NCI-H2196 treated with DMSO at 0.1 percent for 48 hours (cell line): ENCODE data around the gene POU5F1.
A peak's percentile ranks its signal among the peaks of the same experiment; 100 is the strongest.

ENCODE experiments used
- DNase-seq: peaks from one replicate; lab custom pipeline; 2025; ENCODE audit not compliant: unreplicated experiment; lab: John Stamatoyannopoulos, UW

The POU5F1 gene

DNA sequence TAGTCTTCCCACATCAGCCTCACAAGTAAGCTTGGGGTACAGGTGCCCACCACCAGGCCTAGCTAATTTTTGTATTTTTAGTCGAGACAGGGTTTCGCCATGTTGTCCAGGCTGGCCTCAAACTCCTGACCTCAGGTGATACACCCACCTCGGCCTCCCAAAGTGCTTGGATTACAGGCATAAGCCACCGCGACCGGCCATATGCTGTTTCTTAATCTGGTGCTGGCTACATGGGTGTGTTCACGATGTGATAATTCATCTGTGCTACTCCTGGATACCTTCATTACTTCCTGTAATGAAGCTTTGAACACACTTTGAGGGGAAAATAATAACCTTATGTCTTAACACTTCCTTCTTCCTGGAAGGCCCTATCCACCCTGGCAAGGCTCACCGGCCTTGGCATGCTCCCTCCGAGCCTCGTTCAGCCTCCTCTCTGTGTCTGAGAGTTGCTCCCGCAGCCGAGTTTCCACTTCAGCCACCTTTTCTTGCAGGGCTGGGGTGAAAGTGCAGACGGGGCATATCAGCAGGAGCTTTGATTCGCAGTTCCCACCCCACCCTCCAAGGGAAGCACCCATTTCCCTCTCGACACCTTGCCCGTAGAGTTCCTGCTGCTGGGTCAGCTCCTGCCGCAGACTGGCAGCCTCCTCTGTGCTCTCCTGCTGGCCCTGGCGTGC lies 26.0 kb downstream of the POU5F1 start:
- no peak for DNase-seq

GRCh38 chr6:31143148-31143547 lies 27.3 kb downstream of the POU5F1 start:
- no peak for DNase-seq

DNA sequence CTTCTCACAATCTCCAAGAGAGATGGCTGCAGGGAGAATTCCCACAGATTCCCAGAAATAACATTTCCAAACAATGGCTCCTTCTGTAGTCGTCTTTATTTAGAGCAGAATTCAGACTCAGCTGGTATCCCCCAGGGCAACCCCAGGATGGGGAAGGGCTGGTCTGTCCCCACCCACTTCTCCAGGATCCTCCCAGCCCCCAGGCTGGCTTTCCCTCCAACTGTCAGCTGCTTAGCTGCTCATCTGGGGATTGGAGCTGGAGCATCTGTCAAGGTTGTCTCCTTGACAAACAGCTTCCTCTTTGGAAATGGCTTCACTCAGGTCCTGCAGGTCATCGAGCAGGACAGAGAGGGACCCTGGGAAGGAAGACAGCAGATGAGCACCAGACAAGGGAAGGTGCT lies 28.1 kb downstream of the POU5F1 start:
- DNase-seq: no peak

DNA sequence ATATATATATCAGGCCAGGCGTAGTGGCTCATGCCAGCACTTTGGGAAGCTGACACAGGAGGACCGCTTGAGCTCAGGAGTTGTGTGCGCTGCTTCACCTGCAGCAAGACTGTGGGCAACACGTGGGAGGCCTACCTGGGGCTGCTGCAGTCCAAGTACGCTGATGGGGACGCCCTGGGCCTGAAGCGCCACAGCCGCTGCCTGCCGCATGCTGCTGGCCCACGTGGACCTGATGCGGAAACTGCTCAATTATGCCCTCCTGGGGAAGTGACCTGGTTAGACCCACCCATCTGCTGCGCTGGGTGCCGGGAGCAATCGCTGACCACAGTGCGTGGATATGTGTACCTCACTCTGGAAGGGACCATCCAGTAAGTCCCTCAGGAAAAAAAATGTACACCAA lies 29.8 kb downstream of the POU5F1 start:
- DNase-seq: no peak

GRCh38 chr6:31139599-31139998 lies 30.9 kb downstream of the POU5F1 start:
- no peak for DNase-seq

DNA sequence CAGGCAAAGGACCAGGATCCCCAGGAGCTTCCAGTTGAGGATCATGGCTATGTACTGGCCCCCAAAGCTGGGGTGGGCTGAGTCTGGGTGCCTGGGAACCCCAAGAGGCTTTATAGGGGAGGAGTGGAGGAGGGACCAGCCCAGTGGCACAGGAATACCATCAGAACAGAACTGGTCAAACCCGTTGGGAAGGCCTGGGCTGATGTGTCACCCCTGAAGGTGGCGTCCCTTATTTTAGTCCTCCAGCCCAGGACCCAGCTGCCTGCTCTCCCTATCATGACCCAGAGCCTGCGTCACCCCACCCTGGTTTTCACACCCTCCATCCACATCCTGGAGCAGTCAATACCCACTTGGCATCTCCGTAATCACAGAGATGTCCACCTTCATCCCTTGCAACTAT lies 31.5 kb downstream of the POU5F1 start, which contains the start of gene PSORS1C2:
TSS of gene PSORS1C2 (minus strand) at position 85 of the 400 bp plus-strand sequence. CDS start at position 45, 40 bp downstream.
- no peak for DNase-seq

- DNase-seq: no peak
Measured at GRCh38 chr6:31135710-31136109, 34.8 kb downstream of the POU5F1 start.

- no peak for DNase-seq
Measured at GRCh38 chr6:31132806-31133205, 37.7 kb downstream of the POU5F1 start.

DNA sequence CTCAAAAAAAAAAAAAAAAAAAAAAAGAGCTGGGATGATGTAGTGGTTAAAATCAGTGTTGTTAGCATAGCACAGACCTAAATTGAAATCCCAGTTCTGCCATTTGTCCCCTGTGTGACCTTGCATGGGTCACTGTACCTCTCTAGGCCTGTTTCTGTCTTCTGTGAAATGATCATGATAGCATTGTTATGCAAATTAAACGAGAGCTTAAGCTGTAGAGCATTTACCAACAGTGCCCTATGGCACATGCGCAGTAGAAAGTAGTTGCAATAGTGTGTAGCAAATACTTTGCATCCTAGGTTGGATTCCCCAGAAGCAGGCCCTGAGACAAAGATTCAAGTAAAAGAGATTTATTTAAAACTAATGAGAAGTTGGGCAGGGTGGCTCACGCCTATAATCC lies 38.9 kb downstream of the POU5F1 start:
- no peak for DNase-seq

DNA sequence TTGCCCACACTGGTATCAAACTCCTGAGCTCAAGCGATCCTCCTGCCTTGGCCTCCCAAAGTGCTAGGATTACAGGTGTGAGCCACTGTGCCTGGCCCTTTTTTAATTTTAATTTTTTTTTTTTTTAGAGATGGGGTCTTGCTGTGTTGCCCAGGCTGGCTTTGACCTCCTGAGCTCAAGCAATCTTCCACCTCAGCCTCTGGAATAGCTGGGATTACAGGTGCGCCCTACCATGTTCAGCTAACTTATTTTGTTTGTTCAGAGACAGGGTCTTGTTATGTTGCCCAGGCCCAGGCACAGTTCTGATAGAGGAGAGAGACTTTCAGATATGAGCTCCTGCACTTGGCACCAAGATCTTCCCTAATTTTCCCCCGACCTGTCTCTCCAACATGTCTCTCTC lies 39.7 kb downstream of the POU5F1 start:
- no peak for DNase-seq

- DNase-seq: peak; percentile 12
Measured at GRCh38 chr6:31129130-31129529, 41.4 kb downstream of the POU5F1 start.

GRCh38 chr6:31128093-31128676 lies 42.3 kb downstream of the POU5F1 start:
- peak; percentile 10 for DNase-seq

GRCh38 chr6:31126396-31127175 lies 43.9 kb downstream of the POU5F1 start:
- no peak for DNase-seq

GRCh38 chr6:31125586-31126363 lies 44.7 kb downstream of the POU5F1 start:
- DNase-seq: no peak

GRCh38 chr6:31125162-31125561 lies 45.3 kb downstream of the POU5F1 start:
- DNase-seq: no peak

DNA sequence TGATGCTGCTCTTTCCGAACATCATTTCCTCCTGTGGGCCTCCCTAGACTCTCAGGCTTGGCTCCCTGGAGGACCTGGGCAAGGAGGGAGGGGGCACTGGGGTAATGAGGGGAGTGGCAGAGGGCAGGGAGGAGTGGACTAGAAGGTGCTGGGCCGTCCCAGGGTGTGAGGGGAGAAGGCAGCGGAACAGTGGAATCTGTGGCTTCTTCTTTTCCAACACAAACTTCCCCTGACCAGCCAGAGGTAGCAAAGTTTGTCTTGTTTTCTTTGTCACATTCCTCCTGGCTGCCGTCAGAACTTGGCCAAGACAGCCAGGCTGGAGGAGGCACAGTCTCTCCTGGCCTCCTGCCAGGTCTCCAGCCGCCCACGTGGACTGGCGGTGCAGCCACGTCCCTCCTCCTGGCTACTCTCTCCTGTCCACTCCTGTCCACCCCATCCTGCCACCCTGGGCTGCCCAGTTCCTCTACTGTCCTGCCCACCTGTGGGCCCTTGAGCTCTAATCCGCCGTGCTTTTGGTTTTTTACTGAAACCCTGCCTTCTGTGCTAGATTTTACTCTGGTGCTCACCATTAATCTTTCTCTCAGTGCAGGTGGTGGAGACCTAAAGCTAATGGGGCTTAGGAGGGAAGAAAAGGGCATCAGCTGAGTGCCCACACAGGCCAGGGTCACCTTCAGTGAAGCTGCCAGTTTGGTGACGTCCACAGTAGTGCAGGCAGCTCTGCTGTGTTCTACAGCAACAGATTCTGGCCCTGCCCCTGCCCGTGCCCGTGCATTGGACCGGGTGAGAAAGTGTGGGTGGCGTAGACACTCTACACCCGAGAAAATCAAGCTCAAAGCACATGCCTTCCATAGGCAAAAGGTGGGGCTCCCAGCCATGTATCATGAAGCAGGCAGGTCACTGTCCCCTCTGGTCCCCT lies 47.4 kb downstream of the POU5F1 start:
- peak; percentile 21 for DNase-seq

DNA sequence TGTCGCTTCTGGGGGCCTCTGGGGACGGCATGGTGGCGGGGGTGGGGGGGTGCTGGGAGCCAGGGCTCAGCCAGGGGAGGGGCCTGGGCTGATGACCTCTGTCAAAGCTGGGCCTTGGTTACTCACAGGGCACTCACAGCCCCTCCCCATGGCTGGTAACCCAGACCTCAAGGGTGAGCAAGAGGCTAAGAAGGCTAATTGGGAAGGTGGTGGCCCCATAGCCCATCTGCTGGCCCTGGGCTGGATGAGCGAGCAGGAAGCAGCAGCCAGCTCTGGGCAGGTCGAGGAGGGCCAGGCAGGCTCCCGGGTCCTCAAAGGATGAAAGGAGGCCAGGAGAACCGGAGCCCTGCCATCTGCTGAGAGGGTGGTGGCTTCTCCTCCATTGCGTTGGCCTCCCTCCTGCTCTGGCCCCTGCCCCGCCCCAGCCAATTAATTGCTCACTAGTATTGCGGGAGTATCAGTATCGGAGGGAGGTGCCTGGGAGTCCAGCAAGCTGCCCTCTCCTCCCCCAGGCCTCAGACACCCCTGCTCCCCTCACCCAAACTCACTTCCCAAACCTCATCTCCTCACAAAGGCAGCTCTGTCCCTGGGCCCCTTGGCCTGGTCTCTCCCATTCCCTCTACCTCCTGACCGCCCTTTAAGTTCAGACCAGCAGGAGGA lies 49.2 kb downstream of the POU5F1 start:
- no peak for DNase-seq

DNA sequence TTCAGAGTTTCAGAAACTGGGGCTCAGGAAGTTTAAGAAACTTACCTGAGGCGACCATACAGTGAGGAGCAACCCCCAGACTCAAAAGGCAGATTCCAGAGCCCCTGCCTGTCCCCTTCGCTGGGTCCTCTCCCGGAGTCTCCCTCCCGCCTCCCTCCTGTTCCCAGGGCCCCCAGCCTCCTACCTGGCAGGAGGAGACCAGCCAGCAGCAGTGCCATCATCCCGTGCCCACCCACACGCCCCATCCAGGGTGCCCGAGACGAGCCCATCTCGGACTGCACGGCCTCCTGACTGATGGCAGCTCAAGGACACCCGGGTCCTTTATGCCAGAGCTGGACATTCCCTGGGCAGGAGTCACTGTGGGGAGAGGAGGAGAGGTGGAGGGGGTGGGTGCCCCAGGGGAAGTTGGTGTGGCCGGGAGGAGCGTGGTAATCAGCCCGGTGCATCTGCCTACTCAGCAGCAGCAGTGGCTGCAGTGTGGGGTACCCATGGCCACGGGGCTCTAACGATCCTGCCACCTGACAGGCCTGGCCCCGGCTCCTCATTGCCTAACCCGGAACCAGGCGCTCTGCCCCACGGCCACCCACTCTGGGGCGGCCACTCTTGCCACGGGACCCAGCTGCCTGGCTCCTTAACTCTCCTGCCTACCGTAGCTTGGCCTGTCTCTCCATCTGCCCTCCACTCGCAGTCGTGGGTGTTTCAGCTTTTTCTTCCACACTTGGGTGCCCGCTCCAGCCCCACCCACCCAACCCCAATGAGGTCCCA lies 50.1 kb downstream of the POU5F1 start, which contains the start of gene CDSN:
TSS of gene CDSN (minus strand) at position 296 of the 765 bp plus-strand sequence. CDS start at position 269, 27 bp downstream.
- no peak for DNase-seq

GRCh38 chr6:31118178-31118577 lies 52.3 kb downstream of the POU5F1 start:
- no peak for DNase-seq
